Lower leg skin (tissue), 3 donors: Measurements from ENCODE around the gene GCLC.

Source experiments
- CTCF ChIP-seq, 3 donors: fragments of 450-650 bp; IDR thresholded peaks; one replicate each; pipeline ENCODE4 v1.5.1; 2016; ENCODE audit warnings: antibody characterized with exemption in 3 of 3, mild to moderate bottlenecking in 3 of 3, moderate library complexity in 2 of 3
- POLR2A ChIP-seq, 2 donors: fragments of 450-650 bp; IDR thresholded peaks; one replicate each; pipeline ENCODE4 v1.6.1; 2016 to 2017; ENCODE audit warnings: antibody characterized with exemption in 2 of 2, mild to moderate bottlenecking in 1 of 2, moderate library complexity in 1 of 2

- TF ChIP-seq CTCF (IDR thresholded peaks at IDR 0.05): no peak
- no peak for TF ChIP-seq POLR2A (IDR thresholded peaks at IDR 0.05)
These were observed 50.8 kb downstream of the GCLC start for GRCh38 chr6:53494076-53494475.
